Transverse colon (tissue), 4 donors: ENCODE results near the gene IDUA.
A peak's percentile ranks its signal among the peaks of the same experiment; 100 is the strongest.

Source experiments
- CTCF ChIP-seq, 5 experiments: fragments of 200-600 bp in 3 of 5; fragments of 450-650 bp in 2 of 5; sonication (generic) in 3 of 5; IDR thresholded peaks; 1 replicate in 2 of 5; 2 replicates in 3 of 5; pipeline ENCODE4 v1.5.1; 2016 to 2017; ENCODE audit warnings: antibody characterized with exemption in 5 of 5, inconsistent platforms in 3 of 5, mild to moderate bottlenecking in 2 of 5, moderate library complexity in 1 of 5
- POLR2A ChIP-seq: fragments of 450-650 bp; IDR thresholded peaks from one replicate; pipeline ENCODE4 v1.6.1; 2016; ENCODE audit warnings: antibody characterized with exemption, mild to moderate bottlenecking, moderate library complexity
- POLR2AphosphoS5 ChIP-seq, 3 donors: sonication (generic); formaldehyde crosslinking; IDR thresholded peaks; one replicate each; pipeline ENCODE4 v1.6.1; 2016; ENCODE audit warnings: antibody characterized with exemption in 3 of 3

- TF ChIP-seq CTCF (IDR thresholded peaks at IDR 0.05) = peak in 1 of 5 experiments; percentile 36
- TF ChIP-seq POLR2A = peak; percentile 72
- TF ChIP-seq POLR2AphosphoS5 (IDR thresholded peaks at IDR 0.05) = peak; percentile 60 to 86 (median 73)
Measured at GRCh38 chr4:992297-993110, 5.7 kb downstream of the IDUA start.
